H1 (cell line): Measurements from ENCODE around the gene MYPN. TPM values are rescaled to one million over a fixed set of nuclear protein-coding genes. Genes with fewer than 3 reads are reported as not detected.

Experiments
- HDAC2 ChIP-seq, 2 experiments: fragments of 300-600 bp in 1 of 2; sonication (generic) in 1 of 2; IDR thresholded peaks; 2 replicates each; pipeline ENCODE4 v1.6.1; 2011 to 2012; ENCODE audit warnings: low read depth in 2 of 2, low read length in 2 of 2, mild to moderate bottlenecking in 2 of 2, moderate library complexity in 2 of 2, borderline replicate concordance in 1 of 2, inconsistent platforms in 1 of 2
- polyA plus RNA-seq, 7 experiments: library from polyadenylated mRNA; depleted of rRNA in 3 of 7; stranded (reverse) in 5 of 7; unstranded in 2 of 7; fragments of >200 nt in 5 of 7; fragments of 200-250 nt in 2 of 7; gene quantifications; 1 replicate in 5 of 7; 2 replicates in 1 of 7; 4 replicates in 1 of 7; pipeline versions ENCODE4 v1.2.1 to v1.2.3, GENCODE V29; 2011 to 2013; ENCODE audit warnings: missing spikeins in 2 of 7, mixed read lengths in 2 of 7
- total RNA-seq: library from RNA; stranded (reverse); fragmentation: NEBNext Ultra II Directional; extraction: Animal tissue kit (Norgen Biotek cat#: 25700); gene quantifications from 2 replicates; pipeline ENCODE4 v1.2.1, GENCODE V29; 2021

Gene MYPN
- total and polyA plus RNA-seq, 2 of the 8 experiments (the other 6 are each of a cell fraction or from before 2014, with no cell fraction given) = not detected

- no peak for TF ChIP-seq HDAC2 (IDR thresholded peaks at IDR 0.05; ENCODE audit: borderline replicate concordance in 1 of 2, low read depth in 2 of 2, low read length in 2 of 2)
Observed at GRCh38 chr10:68261132-68261856, 152.0 kb downstream of the MYPN start (continued).

Other genes with a start within 250 kb of the MYPN start
- 66.2 and 70.9 TPM in 2 replicates for gene SIRT1, start 224.8 kb upstream of the MYPN start, total RNA-seq
- gene SIRT1, start 224.8 kb upstream of the MYPN start, polyA plus RNA-seq (2011; rRNA removed) = 13.9 and 22.6 TPM in 2 replicates
- gene HERC4, start 34.2 kb upstream of the MYPN start, total RNA-seq = 39.3 and 44.0 TPM in 2 replicates
- 5.7 and 7.5 TPM in 2 replicates for gene HERC4, start 34.2 kb upstream of the MYPN start, polyA plus RNA-seq (2011; rRNA removed)
- gene ATOH7, start 122.6 kb downstream of the MYPN start, total RNA-seq = 0.21 and 0.39 TPM in 2 replicates
- gene ATOH7, start 122.6 kb downstream of the MYPN start, polyA plus RNA-seq (2011; rRNA removed) = 1.0 and 1.1 TPM in 2 replicates
- 229 and 230 TPM in 2 replicates for gene HNRNPH3, start 222.6 kb downstream of the MYPN start, total RNA-seq
- gene HNRNPH3, start 222.6 kb downstream of the MYPN start, polyA plus RNA-seq (2011; rRNA removed) = 48.1 and 63.2 TPM in 2 replicates
- gene PBLD, start 223.4 kb downstream of the MYPN start, total RNA-seq = 0.90 and 2.0 TPM in 2 replicates
- 0.56 and 0.63 TPM in 2 replicates for gene PBLD, start 223.4 kb downstream of the MYPN start, polyA plus RNA-seq (2011; rRNA removed)